Measurements from ENCODE around the gene CNP.
"Not testable (repeated sequence)": the region's sequence is repeated elsewhere in the genome, so short reads cannot be mapped to it uniquely, and the experiment has no call there.

DNA sequence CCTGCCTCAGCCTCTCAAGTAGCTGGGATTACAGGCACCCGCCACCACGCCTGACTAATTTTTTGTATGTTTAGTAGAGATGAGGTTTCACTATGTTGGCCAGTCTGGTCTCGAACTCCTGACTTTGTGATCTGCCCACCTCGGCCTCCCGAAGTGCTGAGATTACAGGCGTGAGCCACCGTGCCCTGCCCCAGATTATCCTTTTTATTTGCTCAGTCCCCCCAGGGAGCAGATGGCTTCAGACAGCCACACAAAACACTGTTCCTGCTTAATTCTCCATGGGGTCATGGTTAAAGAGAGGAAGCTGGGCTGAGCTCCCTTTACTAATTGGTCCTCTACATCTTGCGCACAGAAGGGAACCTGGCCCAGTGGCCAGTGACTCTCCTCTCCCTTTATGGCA, 54.2 kb downstream of the CNP start:
- TF ChIP-seq POLR2A, POLR2AphosphoS5, EP300 (IDR thresholded peaks at IDR 0.05): not testable (repeated sequence)
- TF ChIP-seq, protein P1, sequence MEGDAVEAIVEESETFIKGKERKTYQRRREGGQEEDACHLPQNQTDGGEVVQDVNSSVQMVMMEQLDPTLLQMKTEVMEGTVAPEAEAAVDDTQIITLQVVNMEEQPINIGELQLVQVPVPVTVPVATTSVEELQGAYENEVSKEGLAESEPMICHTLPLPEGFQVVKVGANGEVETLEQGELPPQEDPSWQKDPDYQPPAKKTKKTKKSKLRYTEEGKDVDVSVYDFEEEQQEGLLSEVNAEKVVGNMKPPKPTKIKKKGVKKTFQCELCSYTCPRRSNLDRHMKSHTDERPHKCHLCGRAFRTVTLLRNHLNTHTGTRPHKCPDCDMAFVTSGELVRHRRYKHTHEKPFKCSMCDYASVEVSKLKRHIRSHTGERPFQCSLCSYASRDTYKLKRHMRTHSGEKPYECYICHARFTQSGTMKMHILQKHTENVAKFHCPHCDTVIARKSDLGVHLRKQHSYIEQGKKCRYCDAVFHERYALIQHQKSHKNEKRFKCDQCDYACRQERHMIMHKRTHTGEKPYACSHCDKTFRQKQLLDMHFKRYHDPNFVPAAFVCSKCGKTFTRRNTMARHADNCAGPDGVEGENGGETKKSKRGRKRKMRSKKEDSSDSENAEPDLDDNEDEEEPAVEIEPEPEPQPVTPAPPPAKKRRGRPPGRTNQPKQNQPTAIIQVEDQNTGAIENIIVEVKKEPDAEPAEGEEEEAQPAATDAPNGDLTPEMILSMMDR (IDR thresholded peaks at IDR 0.05): not testable (repeated sequence)
